Measurements from ENCODE around the gene MFAP2. TPM values are rescaled to one million over a fixed set of nuclear protein-coding genes. Genes with fewer than 3 reads are reported as not detected.
A peak's percentile ranks its signal among the peaks of the same experiment; 100 is the strongest.

MFAP2 gene
- total RNA-seq, 1 donor from 2014 or later: 83.4 TPM

DNA sequence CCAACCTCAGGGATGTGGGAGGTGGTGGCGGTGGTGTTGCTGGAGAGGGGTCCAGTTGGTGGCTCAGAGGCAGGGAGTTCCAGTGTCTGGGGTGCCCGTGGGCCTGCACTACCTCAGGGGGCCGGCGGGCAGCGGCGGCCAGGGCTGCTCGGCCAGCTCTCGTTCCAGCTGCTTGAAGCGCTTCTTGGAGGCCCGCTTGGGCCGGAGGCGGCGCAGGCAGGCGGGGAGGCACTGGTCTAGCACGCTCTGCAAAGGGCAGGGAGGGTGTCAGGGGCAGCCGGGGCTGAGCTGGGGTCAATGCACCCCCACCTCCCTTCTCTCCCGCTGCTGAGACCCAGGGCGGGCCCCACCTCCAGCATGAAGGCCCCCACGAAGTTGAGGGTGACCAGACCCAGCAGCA is 5.7 kb upstream of the MFAP2 start:
- H3K4me3 Mint-ChIP-seq: no peak overlapping the region
- TF ChIP-seq, protein P1, sequence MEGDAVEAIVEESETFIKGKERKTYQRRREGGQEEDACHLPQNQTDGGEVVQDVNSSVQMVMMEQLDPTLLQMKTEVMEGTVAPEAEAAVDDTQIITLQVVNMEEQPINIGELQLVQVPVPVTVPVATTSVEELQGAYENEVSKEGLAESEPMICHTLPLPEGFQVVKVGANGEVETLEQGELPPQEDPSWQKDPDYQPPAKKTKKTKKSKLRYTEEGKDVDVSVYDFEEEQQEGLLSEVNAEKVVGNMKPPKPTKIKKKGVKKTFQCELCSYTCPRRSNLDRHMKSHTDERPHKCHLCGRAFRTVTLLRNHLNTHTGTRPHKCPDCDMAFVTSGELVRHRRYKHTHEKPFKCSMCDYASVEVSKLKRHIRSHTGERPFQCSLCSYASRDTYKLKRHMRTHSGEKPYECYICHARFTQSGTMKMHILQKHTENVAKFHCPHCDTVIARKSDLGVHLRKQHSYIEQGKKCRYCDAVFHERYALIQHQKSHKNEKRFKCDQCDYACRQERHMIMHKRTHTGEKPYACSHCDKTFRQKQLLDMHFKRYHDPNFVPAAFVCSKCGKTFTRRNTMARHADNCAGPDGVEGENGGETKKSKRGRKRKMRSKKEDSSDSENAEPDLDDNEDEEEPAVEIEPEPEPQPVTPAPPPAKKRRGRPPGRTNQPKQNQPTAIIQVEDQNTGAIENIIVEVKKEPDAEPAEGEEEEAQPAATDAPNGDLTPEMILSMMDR (conservative IDR thresholded peaks at IDR 0.05): no peak
- H3K9me3 Mint-ChIP-seq: no peaks in the 10 kb centered on the region
- DNase-seq (ENCODE audit: low read depth, low spot score): no peak
- no peak overlapping the region for H3K27ac Mint-ChIP-seq (ENCODE audit: unreplicated experiment)
- H3K27me3 Mint-ChIP-seq (ENCODE audit: low read depth): peaks cover 5% of the 10 kb centered on the region
- H3K4me1 Mint-ChIP-seq: peaks cover 15% of the 10 kb centered on the region
- no peaks in the 10 kb centered on the region for H3K36me3 Mint-ChIP-seq (ENCODE audit: low read depth)

DNA sequence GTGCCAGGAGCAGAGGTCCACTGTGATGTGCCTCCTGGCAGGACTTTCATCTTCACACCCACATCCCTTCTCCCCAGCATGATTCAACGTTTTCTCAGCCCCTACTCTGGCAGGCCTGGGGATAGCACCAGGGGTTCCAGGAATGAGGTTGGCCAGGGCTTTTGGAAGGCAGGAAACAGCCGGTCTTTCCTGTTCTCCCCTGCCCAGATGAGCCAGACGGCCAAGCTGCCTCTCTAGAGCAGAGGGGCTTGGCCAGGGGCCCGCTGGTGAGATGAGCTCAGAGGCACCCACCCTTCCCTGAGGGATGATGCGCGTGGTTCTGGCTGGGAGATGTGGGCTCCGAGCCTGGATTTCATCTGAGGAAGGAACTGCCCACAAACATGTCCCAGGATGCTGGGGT is 4.3 kb upstream of the MFAP2 start:
- H3K36me3 Mint-ChIP-seq (ENCODE audit: low read depth): no peaks in the 10 kb centered on the region
- TF ChIP-seq, protein P1 (conservative IDR thresholded peaks at IDR 0.05): no peak
- H3K9me3 Mint-ChIP-seq: no peaks in the 10 kb centered on the region
- no peak overlapping the region for H3K27ac Mint-ChIP-seq (ENCODE audit: unreplicated experiment)
- H3K4me3 Mint-ChIP-seq: no peak overlapping the region
- peaks cover 19% of the 10 kb centered on the region for H3K4me1 Mint-ChIP-seq
- H3K27me3 Mint-ChIP-seq (ENCODE audit: low read depth): peaks cover 8% of the 10 kb centered on the region
- DNase-seq (ENCODE audit: low read depth, low spot score): no peak

DNA sequence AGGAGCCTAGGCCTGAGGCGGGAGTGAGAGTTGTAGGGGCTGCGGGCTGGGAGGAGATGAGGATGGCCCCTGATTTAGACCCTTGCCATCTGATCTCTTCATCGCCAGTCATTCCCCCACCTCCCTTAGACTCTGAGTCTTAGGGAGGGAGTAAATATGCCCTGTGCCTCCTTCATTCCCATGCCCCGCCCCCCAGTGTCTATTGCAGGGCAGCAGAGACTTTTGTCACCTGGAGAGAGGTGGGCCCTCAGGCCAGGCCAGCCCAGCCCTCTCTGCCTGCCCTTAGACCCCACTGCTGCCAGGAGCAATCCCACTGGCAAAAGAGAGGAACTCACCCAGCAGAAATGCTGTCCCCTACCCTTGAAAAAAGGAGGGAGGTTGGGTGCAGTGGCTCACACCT is 3.2 kb upstream of the MFAP2 start:
- TF ChIP-seq, protein P1 (conservative IDR thresholded peaks at IDR 0.05): no peak
- Mint-ChIP-seq H3K27ac (ENCODE audit: unreplicated experiment) (peak overlapping the region; percentile 51), H3K4me1 (peaks cover 19% of the 10 kb centered on the region), H3K4me3 (peak overlapping the region; percentile 69), H3K9me3 (no peaks in the 10 kb centered on the region), H3K27me3 (ENCODE audit: low read depth) (peaks cover 8% of the 10 kb centered on the region), H3K36me3 (ENCODE audit: low read depth) (no peaks in the 10 kb centered on the region)
- DNase-seq (ENCODE audit: low read depth, low spot score): no peak

DNA sequence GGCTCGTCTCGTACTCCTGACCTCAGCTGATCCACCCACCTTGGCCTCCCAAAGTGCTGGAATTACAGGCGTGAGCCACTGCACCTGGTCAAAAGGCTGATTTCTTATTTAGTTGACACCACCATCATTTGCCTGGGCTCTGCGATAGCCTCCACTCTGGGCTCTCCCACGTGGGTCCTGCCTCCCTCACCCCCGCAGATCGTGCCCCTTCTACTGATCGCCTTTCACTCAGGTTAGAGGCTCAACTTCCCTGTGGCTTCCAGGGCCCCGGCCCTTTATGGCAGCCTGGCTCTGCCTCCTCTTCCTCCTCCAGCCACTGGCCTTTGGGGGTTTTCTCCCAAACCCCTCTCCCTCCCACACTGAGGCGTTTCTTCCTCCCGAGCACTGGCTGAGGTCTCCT is 2.5 kb upstream of the MFAP2 start:
- TF ChIP-seq, protein P1 (conservative IDR thresholded peaks at IDR 0.05): no peak
- H3K36me3 Mint-ChIP-seq (ENCODE audit: low read depth): no peaks in the 10 kb centered on the region
- DNase-seq (ENCODE audit: low read depth, low spot score): no peak
- H3K4me3 Mint-ChIP-seq: peak overlapping the region; percentile 69
- no peaks in the 10 kb centered on the region for H3K9me3 Mint-ChIP-seq
- H3K27me3 Mint-ChIP-seq (ENCODE audit: low read depth): peaks cover 8% of the 10 kb centered on the region
- peaks cover 19% of the 10 kb centered on the region for H3K4me1 Mint-ChIP-seq
- no peak overlapping the region for H3K27ac Mint-ChIP-seq (ENCODE audit: unreplicated experiment)

DNA sequence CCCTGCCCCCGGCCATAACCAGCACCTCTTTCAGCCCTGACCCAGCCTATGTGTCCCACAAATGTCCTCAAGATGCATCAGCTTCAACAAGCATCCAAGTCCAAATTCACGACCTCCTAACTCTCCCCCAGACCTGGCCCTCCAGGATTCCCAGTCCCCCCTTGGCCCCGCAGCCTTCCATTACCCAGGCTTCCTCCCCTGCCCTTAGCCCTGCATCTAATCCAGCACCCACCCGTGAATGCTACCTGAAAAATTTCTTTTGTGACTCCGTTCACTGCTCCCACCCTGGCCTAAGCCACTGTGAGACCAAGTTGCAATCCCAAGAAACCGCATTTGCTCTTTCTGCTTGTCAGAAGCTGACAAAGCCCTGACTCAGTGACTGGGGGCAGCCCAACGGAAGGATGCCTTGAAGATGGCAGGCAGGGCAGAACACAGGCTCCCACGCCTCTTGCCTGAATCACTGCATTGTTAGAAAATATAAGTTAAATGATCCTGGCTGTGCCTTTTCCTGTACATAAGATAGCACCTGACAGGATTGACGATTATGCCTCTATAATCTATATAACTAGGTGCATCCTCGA is 939 bp upstream of the MFAP2 start:
- TF ChIP-seq, protein P1 (conservative IDR thresholded peaks at IDR 0.05): no peak
- Mint-ChIP-seq H3K9me3 (no peaks in the 10 kb centered on the region), H3K4me3 (peak overlapping the region; percentile 90), H3K4me1 (peaks cover 30% of the 10 kb centered on the region), H3K27me3 (ENCODE audit: low read depth) (peaks cover 8% of the 10 kb centered on the region), H3K27ac (ENCODE audit: unreplicated experiment) (peak overlapping the region; percentile 92), H3K36me3 (ENCODE audit: low read depth) (no peaks in the 10 kb centered on the region)
- no peak for DNase-seq (ENCODE audit: low read depth, low spot score)

Data from neural crest cell (in vitro differentiated cells).